SK-N-SH (cell line): ENCODE data around the gene ZBTB46.

Source experiments
- CTCF ChIP-seq: fragments of 200-600 bp; sonication (generic); IDR thresholded peaks from 2 replicates; pipeline ENCODE4 v1.6.1; 2017; ENCODE audit warnings: antibody characterized with exemption, mild to moderate bottlenecking, moderate library complexity
- EP300 ChIP-seq, 2 experiments: IDR thresholded peaks; 2 replicates each; pipeline versions ENCODE4 v1.4.0 to v1.6.1; 2012; ENCODE audit warnings: borderline replicate concordance in 1 of 2, low read depth in 1 of 2, low read length in 1 of 2
- EZH2phosphoT487 ChIP-seq: fragments of 200-600 bp; sonication (generic); IDR thresholded peaks from 2 replicates; pipeline ENCODE4 v1.6.1; 2017; ENCODE audit warnings: low read depth, mixed run types, mild to moderate bottlenecking, antibody characterized with exemption, moderate library complexity, borderline replicate concordance
- FOSL2 ChIP-seq: IDR thresholded peaks from 2 replicates; pipeline ENCODE4 v1.4.0; 2012; ENCODE audit warnings: low read depth, mild to moderate bottlenecking, moderate library complexity, borderline replicate concordance
- JUND ChIP-seq: IDR thresholded peaks from 2 replicates; pipeline ENCODE4 v1.4.0; 2012
- MXI1 ChIP-seq: IDR thresholded peaks from 2 replicates; pipeline ENCODE4 v1.6.1; 2012; ENCODE audit warnings: mild to moderate bottlenecking, low read depth, low read length, improper control_type of control experiment
- NFIC ChIP-seq: IDR thresholded peaks from 2 replicates; pipeline ENCODE4 v1.4.0; 2012; ENCODE audit warnings: borderline replicate concordance
- POLR2AphosphoS5 ChIP-seq: IDR thresholded peaks from 2 replicates; pipeline ENCODE4 v1.6.1; 2012; ENCODE audit warnings: low read depth, low read length
- RAD21 ChIP-seq: IDR thresholded peaks from 2 replicates; pipeline ENCODE4 v1.6.1; 2012; ENCODE audit warnings: mild to moderate bottlenecking, low read length
- RCOR1 ChIP-seq: fragments of 150-350 bp; IDR thresholded peaks from 2 replicates; pipeline ENCODE4 v1.6.1; 2017; ENCODE audit warnings: antibody characterized with exemption, low read length
- TEAD4 ChIP-seq: IDR thresholded peaks from 2 replicates; pipeline ENCODE4 v1.4.0; 2012; ENCODE audit warnings: mild to moderate bottlenecking, borderline replicate concordance; ENCODE audit not compliant: insufficient read depth
- USF1 ChIP-seq: IDR thresholded peaks from 2 replicates; pipeline ENCODE4 v1.4.0; 2012; ENCODE audit warnings: low read depth, borderline replicate concordance

- no peak for TF ChIP-seq EZH2phosphoT487
- TF ChIP-seq USF1 = no peak
- TF ChIP-seq CTCF = no peak
- no peak for TF ChIP-seq MXI1
- TF ChIP-seq EP300 (IDR thresholded peaks at IDR 0.05; ENCODE audit: borderline replicate concordance in 1 of 2, low read depth in 1 of 2, low read length in 1 of 2) = no peak
- no peak for TF ChIP-seq POLR2AphosphoS5
- no peak for TF ChIP-seq NFIC
- TF ChIP-seq JUND = no peak
- no peak for TF ChIP-seq TEAD4
- TF ChIP-seq RCOR1 = no peak
- no peak for TF ChIP-seq FOSL2
- no peak for TF ChIP-seq RAD21
These were observed 555 bp upstream of the ZBTB46 start for GRCh38 chr20:63831646-63831992.
